ENCODE measurements around the gene USP40.

GRCh38 chr2:233604826-233605225, 38.2 kb upstream of the USP40 start:
- TF ChIP-seq CTCF (conservative IDR thresholded peaks at IDR 0.05; ENCODE audit: low read length) = no peak
- no peak for TF ChIP-seq EZH2phosphoT487 (IDR thresholded peaks at IDR 0.05; ENCODE audit: borderline replicate concordance)

Data from Loucy (cell line).